Immature natural killer cell (primary cell): ENCODE results near the gene BUB1B. TPM values are rescaled to one million over a fixed set of nuclear protein-coding genes. Genes with fewer than 3 reads are reported as not detected.

Experiments used
- DNase-seq, 3 donors: peaks; one replicate each; pipeline ENCODE4 v3.0.0; 2022; ENCODE audit warnings: mixed read lengths in 1 of 3
- H3K27ac Mint-ChIP-seq, 6 donors: one replicate each; pipeline ENCODE4 v1.8.0; 2020; ENCODE audit warnings: mixed read lengths in 6 of 6, mild to moderate bottlenecking in 5 of 6, inconsistent platforms in 4 of 6, moderate library complexity in 3 of 6
- H3K27me3 Mint-ChIP-seq, 3 donors: one replicate each; pipeline ENCODE4 v1.8.0; 2020 to 2021; ENCODE audit warnings: low read depth in 3 of 3, mild to moderate bottlenecking in 3 of 3, mixed read lengths in 3 of 3, moderate library complexity in 3 of 3, inconsistent platforms in 1 of 3
- H3K36me3 Mint-ChIP-seq, 3 donors: one replicate each; pipeline ENCODE4 v1.8.0; 2020; ENCODE audit warnings: mixed read lengths in 3 of 3, inconsistent platforms in 2 of 3, mild to moderate bottlenecking in 2 of 3
- H3K4me1 Mint-ChIP-seq, 2 donors: one replicate each; pipeline ENCODE4 v1.8.0; 2020; ENCODE audit warnings: inconsistent platforms in 2 of 2, mild to moderate bottlenecking in 2 of 2, mixed read lengths in 2 of 2, moderate library complexity in 1 of 2
- H3K4me3 Mint-ChIP-seq, 5 donors: one replicate each; pipeline ENCODE4 v1.8.0; 2020; ENCODE audit warnings: mild to moderate bottlenecking in 5 of 5, mixed read lengths in 5 of 5, inconsistent platforms in 3 of 5, moderate library complexity in 3 of 5
- H3K9me3 Mint-ChIP-seq, 6 donors: one replicate each; pipeline ENCODE4 v1.8.0; 2020; ENCODE audit warnings: mild to moderate bottlenecking in 6 of 6, mixed read lengths in 6 of 6, inconsistent platforms in 4 of 6, moderate library complexity in 3 of 6
- polyA plus RNA-seq, 3 donors: library from polyadenylated mRNA; unstranded; fragments of 300-500 nt; fragmentation: Illumina TruSeq; gene quantifications; one replicate each; pipeline ENCODE4 v1.2.3, GENCODE V29; 2021

Gene BUB1B
- polyA plus RNA-seq, 3 donors from 2014 or later, result 0.74 to 0.99 TPM; not detected in 1

DNA sequence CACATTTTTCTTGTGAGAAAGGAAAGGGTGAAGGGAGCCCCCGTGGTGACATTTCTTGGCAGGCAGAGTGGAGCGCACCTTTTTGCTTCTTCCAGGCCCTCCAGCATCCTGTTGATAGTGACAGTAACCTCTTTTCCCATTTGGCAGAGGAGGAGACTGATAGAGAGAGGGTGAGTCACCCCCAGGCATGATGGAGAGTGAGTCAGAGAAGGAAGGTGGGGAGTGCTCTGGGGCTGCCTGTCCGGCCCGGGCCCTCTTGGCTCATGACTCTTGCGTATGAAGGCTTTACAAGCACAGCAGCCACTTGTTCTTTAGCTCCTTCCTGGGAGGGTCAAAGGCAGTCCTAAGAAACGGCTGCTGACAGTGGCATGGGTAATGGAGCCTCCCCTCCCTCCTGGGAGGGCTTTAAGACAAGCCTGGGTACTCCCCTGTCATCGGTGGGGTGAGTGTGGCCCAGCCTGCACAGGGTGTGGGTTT, 106.0 kb downstream of the BUB1B start:
- Mint-ChIP-seq H3K4me3 (no peak overlapping the region), H3K36me3 (no peaks in the 10 kb centered on the region), H3K27ac (no peak overlapping the region), H3K27me3 (peaks cover 0 to 2% (median 0%) of the 10 kb centered on the region in 3 donors), H3K4me1 (no peaks in the 10 kb centered on the region), H3K9me3 (no peaks in the 10 kb centered on the region)
- no peak for DNase-seq

GRCh38 chr15:40267670-40268069, 106.8 kb downstream of the BUB1B start:
- H3K27ac Mint-ChIP-seq, result no peak overlapping the region
- H3K4me1 Mint-ChIP-seq, result no peaks in the 10 kb centered on the region
- H3K36me3 Mint-ChIP-seq, result no peaks in the 10 kb centered on the region
- H3K4me3 Mint-ChIP-seq, result no peak overlapping the region
- H3K27me3 Mint-ChIP-seq, result peaks cover 0 to 2% (median 0%) of the 10 kb centered on the region in 3 donors
- H3K9me3 Mint-ChIP-seq, result no peaks in the 10 kb centered on the region
- DNase-seq, result no peak

DNA sequence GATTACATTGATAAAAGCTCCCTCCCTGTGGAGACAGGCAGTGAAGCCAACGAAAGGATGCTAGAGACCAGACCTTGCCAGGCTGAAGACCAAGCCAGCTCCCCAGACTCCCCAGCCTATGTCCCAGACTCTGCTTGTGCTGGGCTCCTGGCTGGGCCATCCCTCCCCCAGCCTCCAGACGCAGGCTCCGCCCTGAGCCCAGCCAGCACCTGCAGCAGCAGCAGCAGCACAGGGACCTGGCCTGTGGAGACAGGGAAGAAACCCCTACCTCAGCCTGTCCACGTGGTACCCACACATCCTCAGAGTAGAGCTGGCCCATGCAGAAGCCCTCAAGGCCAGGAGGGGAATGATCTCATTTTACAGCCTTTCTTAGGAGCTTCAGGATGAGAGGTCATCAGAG, 108.7 kb downstream of the BUB1B start:
- Mint-ChIP-seq H3K36me3 (no peaks in the 10 kb centered on the region), H3K27me3 (peaks cover 0 to 2% (median 0%) of the 10 kb centered on the region in 3 donors), H3K27ac (no peak overlapping the region), H3K4me1 (peaks cover under 1% of the 10 kb centered on the region in 2 donors), H3K4me3 (no peak overlapping the region), H3K9me3 (no peaks in the 10 kb centered on the region)
- DNase-seq, result no peak

DNA sequence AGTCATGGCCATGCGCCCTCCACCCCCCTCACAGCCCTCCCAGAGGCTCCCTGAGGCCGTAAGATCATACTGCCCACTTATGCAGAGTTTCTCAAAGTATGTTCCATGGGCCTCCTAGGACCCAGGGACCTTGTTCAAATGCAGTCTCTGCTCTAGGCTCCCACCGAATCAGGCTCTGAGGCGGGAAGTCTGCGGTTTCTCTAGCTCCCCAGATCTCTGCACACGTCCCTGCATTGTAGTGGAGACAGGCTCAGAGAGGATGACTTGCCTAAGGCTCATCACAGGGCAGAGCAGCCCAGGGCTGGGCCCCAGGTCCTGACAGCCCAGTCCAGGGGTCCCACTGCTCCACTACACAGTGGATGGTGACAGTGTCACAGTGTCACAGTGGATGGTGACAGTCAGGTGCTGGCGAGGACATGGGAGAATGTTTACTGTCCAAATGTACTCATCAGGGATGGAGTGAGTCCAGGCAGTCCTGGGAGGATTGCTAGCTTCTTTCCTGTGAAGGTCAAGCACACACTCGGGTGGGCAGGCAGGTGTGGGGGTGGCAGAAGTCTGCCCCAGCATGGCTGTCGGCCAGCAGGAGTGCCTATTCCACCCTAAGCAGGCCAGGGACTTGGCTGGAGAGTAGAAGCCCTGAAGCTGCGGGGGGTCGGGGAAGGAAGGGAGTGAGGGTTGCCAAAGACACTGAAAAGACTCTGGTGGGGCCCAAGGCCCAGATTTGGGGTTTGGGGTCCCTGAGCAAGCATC, 109.6 kb downstream of the BUB1B start:
- H3K4me3 Mint-ChIP-seq, result peak overlapping the region in 1 of 5 donors; percentile 74

More for the DNA sequence above, 109.6 kb downstream of the BUB1B start:
- DNase-seq, result peak in 1 of 3 donors; percentile 39
- Mint-ChIP-seq H3K36me3 (no peaks in the 10 kb centered on the region), H3K27ac (peak overlapping the region in 1 of 6 donors; percentile 83), H3K9me3 (no peaks in the 10 kb centered on the region), H3K4me1 (peaks cover 3 to 4% of the 10 kb centered on the region in 2 donors), H3K27me3 (peaks cover 0 to 6% (median 2%) of the 10 kb centered on the region in 3 donors)

Other genes starting within 250 kb of the BUB1B start
- under 1 TPM in 1 of 3 donors, not detected in 2; 0.07 TPM for gene GPR176, start 240.8 kb upstream of the BUB1B start, polyA plus RNA-seq
- 10 to 100 TPM; 14.9 to 18.5 (median 15.4) TPM for gene EIF2AK4, start 227.0 kb upstream of the BUB1B start, polyA plus RNA-seq
- 1,000 to 10,000 TPM in 1 of 3 donors, 100 to 1,000 TPM in 2; 744 to 1,102 (median 786) TPM for gene SRP14, start 121.9 kb upstream of the BUB1B start, polyA plus RNA-seq
- under 1 TPM in 2 of 3 donors, not detected in 1; 0.38 to 0.80 TPM for gene BMF, start 52.2 kb upstream of the BUB1B start, polyA plus RNA-seq
- gene PAK6, start 78.0 kb downstream of the BUB1B start, polyA plus RNA-seq, result 1 to 10 TPM; 2.0 to 8.3 (median 3.6) TPM
- not detected for gene ANKRD63, start 122.0 kb downstream of the BUB1B start, polyA plus RNA-seq
- gene PLCB2, start 146.9 kb downstream of the BUB1B start, polyA plus RNA-seq, result 10 to 100 TPM; 18.0 to 57.0 (median 24.2) TPM
- 1 to 10 TPM; 3.2 to 3.5 (median 3.2) TPM for gene INAFM2, start 162.6 kb downstream of the BUB1B start, polyA plus RNA-seq
- gene CCDC9B, start 179.9 kb downstream of the BUB1B start, polyA plus RNA-seq, result under 1 TPM in 2 of 3 donors, not detected in 1; 0.09 to 0.46 TPM
- gene PHGR1, start 190.0 kb downstream of the BUB1B start, polyA plus RNA-seq, result not detected
- 1 to 10 TPM in 1 of 3 donors, under 1 TPM in 2; 0.03 to 1.1 (median 0.38) TPM for gene DISP2, start 197.2 kb downstream of the BUB1B start, polyA plus RNA-seq
- gene KNSTRN, start 221.7 kb downstream of the BUB1B start, polyA plus RNA-seq, result 1 to 10 TPM; 2.7 to 5.6 (median 2.8) TPM
- 10 to 100 TPM; 41.8 to 63.0 (median 60.6) TPM for gene IVD, start 244.7 kb downstream of the BUB1B start, polyA plus RNA-seq